ENCODE data around the gene GFAP. TPM values are rescaled to one million over a fixed set of nuclear protein-coding genes. Genes with fewer than 3 reads are reported as not detected.

Gene GFAP
- total RNA-seq, 1 donor from 2014 or later, result not detected

DNA sequence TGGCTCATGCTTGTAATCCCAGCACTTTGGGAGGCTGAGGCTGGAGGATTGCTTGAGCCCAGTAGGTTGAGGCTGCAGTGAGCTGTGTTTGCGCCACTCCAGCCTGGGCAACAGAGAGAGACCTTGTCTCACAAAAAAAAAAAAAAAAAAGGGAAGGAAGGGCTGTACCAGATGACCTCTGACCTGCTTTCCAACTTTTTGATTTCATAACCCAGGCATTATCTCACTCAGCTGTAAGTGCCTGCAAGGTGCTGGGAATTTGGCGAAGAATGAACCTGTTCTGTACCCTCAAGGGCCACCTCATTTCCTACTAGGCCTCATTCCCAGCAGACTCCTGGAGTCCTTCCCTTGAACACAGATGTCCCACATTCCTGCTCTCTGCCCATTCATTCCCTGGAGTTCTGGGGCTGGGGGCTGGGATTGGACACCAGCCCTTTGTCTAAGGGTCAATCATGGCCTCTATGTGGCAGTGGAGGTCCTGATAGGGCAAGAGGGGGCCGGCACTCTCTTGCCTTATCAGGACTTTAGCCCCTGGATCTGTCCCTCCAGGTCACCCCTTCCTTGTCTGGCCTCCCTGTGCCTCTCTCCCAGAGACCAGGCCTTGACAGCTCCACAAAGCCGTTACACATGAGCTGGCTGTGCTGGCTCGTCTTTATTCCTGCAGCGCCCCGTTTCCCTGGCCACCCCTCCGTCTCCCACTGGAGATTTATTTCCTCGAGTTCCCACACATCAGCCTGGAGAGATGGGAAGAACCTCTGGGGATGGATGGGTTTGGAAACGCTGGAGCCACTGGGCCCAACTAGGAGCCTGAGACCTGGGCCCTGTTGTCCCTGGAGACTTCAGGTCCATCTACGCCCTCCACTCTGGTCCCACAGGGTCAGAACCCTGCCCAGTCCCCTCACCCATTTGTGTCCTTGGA, 821 bp upstream of the GFAP start:
- H3K4me1 Mint-ChIP-seq (ENCODE audit: low read depth, unreplicated experiment), result peaks cover 5% of the 10 kb centered on the region
- H3K4me3 Mint-ChIP-seq (ENCODE audit: unreplicated experiment), result no peak overlapping the region
- DNase-seq, result no peak
- peaks cover 3% of the 10 kb centered on the region for H3K9me3 Mint-ChIP-seq (ENCODE audit: unreplicated experiment)
- H3K36me3 Mint-ChIP-seq (ENCODE audit: unreplicated experiment), result no peaks in the 10 kb centered on the region
- H3K27ac Mint-ChIP-seq (ENCODE audit: unreplicated experiment), result no peak overlapping the region
- H3K27me3 Mint-ChIP-seq (ENCODE audit: unreplicated experiment), result peaks cover 6% of the 10 kb centered on the region
- TF ChIP-seq, protein P1, sequence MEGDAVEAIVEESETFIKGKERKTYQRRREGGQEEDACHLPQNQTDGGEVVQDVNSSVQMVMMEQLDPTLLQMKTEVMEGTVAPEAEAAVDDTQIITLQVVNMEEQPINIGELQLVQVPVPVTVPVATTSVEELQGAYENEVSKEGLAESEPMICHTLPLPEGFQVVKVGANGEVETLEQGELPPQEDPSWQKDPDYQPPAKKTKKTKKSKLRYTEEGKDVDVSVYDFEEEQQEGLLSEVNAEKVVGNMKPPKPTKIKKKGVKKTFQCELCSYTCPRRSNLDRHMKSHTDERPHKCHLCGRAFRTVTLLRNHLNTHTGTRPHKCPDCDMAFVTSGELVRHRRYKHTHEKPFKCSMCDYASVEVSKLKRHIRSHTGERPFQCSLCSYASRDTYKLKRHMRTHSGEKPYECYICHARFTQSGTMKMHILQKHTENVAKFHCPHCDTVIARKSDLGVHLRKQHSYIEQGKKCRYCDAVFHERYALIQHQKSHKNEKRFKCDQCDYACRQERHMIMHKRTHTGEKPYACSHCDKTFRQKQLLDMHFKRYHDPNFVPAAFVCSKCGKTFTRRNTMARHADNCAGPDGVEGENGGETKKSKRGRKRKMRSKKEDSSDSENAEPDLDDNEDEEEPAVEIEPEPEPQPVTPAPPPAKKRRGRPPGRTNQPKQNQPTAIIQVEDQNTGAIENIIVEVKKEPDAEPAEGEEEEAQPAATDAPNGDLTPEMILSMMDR (IDR thresholded peaks at IDR 0.05; ENCODE audit: partially characterized antibody, unreplicated experiment), result no peak

DNA sequence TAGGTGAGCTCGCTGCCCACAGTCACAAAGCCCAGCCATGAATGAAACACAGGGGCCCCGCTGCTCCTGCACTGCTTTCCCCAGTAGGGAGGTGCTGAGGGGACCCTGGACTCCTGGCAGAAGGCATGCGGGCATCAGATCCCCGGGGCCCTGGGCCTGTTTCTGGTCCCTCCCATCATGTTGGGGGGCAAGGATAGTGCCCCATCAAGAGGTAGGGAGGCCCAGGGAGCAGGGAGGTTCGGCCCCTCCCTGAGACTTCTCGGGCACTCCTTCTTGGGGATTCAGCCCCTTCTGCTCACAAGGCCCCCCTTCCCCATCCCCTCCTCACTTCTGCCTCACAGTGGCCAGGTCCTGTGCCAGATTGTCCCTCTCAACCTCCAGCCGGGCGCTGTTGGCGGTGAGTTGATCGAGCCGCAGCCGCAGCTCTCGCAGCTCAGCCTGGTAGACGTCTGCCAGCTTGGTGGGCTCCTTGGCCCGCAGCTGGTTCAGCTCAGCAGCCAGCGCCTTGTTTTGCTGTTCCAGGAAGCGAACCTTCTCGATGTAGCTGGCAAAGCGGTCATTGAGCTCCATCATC, 515 bp downstream of the GFAP start:
- TF ChIP-seq, protein P1 (IDR thresholded peaks at IDR 0.05; ENCODE audit: partially characterized antibody, unreplicated experiment), result no peak
- no peaks in the 10 kb centered on the region for H3K36me3 Mint-ChIP-seq (ENCODE audit: unreplicated experiment)
- DNase-seq, result no peak
- no peak overlapping the region for H3K27ac Mint-ChIP-seq (ENCODE audit: unreplicated experiment)
- peaks cover 12% of the 10 kb centered on the region for H3K27me3 Mint-ChIP-seq (ENCODE audit: unreplicated experiment)
- peaks cover 5% of the 10 kb centered on the region for H3K4me1 Mint-ChIP-seq (ENCODE audit: low read depth, unreplicated experiment)
- no peak overlapping the region for H3K4me3 Mint-ChIP-seq (ENCODE audit: unreplicated experiment)
- H3K9me3 Mint-ChIP-seq (ENCODE audit: unreplicated experiment), result peaks cover 3% of the 10 kb centered on the region

DNA sequence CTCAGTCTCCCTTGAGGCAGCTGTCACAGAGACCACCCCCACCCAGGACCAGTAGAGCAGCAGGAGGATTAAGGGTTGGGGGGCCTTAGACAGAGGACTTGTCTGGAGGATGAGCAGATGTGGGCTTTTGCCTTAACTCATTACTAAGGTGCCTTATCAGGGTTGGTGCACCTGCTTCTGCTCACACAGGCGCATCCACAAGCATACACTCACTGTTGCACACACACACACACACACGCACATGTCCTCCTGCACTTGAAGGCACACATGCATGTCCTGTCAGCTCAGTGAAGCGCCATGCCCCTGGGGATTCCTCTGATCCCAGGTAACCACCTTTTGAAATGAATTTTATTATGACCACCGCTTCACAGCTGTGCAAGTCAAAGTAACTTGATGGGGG, 1.2 kb downstream of the GFAP start:
- TF ChIP-seq, protein P1 (IDR thresholded peaks at IDR 0.05; ENCODE audit: partially characterized antibody, unreplicated experiment), result no peak
- Mint-ChIP-seq H3K4me1 (ENCODE audit: low read depth, unreplicated experiment) (peaks cover 5% of the 10 kb centered on the region), H3K27me3 (ENCODE audit: unreplicated experiment) (peaks cover 12% of the 10 kb centered on the region), H3K4me3 (ENCODE audit: unreplicated experiment) (no peak overlapping the region), H3K27ac (ENCODE audit: unreplicated experiment) (no peak overlapping the region), H3K9me3 (ENCODE audit: unreplicated experiment) (peaks cover 3% of the 10 kb centered on the region), H3K36me3 (ENCODE audit: unreplicated experiment) (no peaks in the 10 kb centered on the region)
- DNase-seq, result no peak

DNA sequence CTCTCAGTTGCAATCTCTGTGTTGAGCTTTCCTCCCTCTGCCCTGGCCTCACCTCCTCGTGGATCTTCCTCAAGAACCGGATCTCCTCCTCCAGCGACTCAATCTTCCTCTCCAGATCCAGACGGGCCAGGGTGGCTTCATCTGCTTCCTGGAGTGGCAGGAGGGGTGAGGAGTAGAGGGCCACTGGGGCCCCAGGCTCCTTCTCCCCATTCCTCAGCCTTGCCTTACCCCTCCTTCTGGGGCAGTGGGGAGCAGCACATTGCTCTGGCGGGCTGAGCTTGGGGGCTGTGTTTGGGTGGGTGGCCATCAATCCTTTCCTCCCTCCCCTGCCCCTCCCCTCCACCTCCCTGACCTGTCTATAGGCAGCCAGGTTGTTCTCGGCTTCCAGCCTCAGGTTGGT, 1.6 kb downstream of the GFAP start:
- Mint-ChIP-seq H3K4me1 (ENCODE audit: low read depth, unreplicated experiment) (peaks cover 5% of the 10 kb centered on the region), H3K9me3 (ENCODE audit: unreplicated experiment) (peaks cover 3% of the 10 kb centered on the region), H3K4me3 (ENCODE audit: unreplicated experiment) (no peak overlapping the region), H3K27ac (ENCODE audit: unreplicated experiment) (no peak overlapping the region), H3K27me3 (ENCODE audit: unreplicated experiment) (peaks cover 12% of the 10 kb centered on the region), H3K36me3 (ENCODE audit: unreplicated experiment) (no peaks in the 10 kb centered on the region)
- TF ChIP-seq, protein P1 (IDR thresholded peaks at IDR 0.05; ENCODE audit: partially characterized antibody, unreplicated experiment), result no peak
- DNase-seq, result no peak
